Ovary (tissue), 3 donors: Measurements from ENCODE around the gene CD93.

Experiments used
- EP300 ChIP-seq: sonication (generic); formaldehyde crosslinking; IDR thresholded peaks from one replicate; pipeline ENCODE4 v1.6.1; 2017; ENCODE audit warnings: antibody characterized with exemption
- POLR2A ChIP-seq: fragments of 450-650 bp; IDR thresholded peaks from one replicate; pipeline ENCODE4 v1.6.1; 2017; ENCODE audit warnings: antibody characterized with exemption, mild to moderate bottlenecking, moderate library complexity
- TF ChIP-seq, protein P1 (sequence below), 3 donors: fragments of 450-650 bp in 2 of 3; fragments of 200-600 bp in 1 of 3; IDR thresholded peaks; one replicate each; pipeline versions ENCODE4 v1.5.1 to v1.8.0; 2016 to 2022; ENCODE audit warnings: antibody characterized with exemption in 3 of 3, mild to moderate bottlenecking in 1 of 3
- donor health status: DM: no; HTN: no; CAD: no.

DNA sequence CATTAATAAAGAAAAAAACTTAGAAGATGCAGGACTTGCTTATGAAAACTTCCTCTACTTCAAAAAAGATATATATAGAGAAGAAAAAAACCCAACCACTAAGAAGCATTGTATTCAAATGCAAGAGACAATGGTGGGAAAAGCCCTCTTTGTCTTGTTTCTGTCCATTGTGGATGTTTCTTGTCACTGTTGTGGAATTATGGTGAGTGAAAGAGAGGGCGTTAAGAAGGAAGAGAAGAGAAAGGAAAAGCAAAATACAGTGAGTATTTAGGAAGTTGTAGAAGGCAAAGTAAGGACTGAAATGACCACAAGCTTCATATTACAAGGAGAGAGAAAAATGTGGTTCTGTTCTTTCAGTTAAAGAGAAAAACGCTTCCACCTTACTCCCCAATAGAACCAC lies 22.5 kb downstream of the CD93 start:
- TF ChIP-seq, protein P1, sequence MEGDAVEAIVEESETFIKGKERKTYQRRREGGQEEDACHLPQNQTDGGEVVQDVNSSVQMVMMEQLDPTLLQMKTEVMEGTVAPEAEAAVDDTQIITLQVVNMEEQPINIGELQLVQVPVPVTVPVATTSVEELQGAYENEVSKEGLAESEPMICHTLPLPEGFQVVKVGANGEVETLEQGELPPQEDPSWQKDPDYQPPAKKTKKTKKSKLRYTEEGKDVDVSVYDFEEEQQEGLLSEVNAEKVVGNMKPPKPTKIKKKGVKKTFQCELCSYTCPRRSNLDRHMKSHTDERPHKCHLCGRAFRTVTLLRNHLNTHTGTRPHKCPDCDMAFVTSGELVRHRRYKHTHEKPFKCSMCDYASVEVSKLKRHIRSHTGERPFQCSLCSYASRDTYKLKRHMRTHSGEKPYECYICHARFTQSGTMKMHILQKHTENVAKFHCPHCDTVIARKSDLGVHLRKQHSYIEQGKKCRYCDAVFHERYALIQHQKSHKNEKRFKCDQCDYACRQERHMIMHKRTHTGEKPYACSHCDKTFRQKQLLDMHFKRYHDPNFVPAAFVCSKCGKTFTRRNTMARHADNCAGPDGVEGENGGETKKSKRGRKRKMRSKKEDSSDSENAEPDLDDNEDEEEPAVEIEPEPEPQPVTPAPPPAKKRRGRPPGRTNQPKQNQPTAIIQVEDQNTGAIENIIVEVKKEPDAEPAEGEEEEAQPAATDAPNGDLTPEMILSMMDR (IDR thresholded peaks at IDR 0.05), result no peak
- TF ChIP-seq EP300 (no peak), POLR2A (no peak)
